GM12873 (cell line): Measurements from ENCODE around the gene PNMA8A.

ENCODE experiments used
- CTCF ChIP-seq: IDR thresholded peaks from 2 replicates; pipeline ENCODE4 v1.5.1; 2012; ENCODE audit warnings: low read depth, mild to moderate bottlenecking, moderate library complexity, low read length, control low read depth; ENCODE audit not compliant: insufficient read depth; ENCODE audit errors: missing control alignments

Gene PNMA8A

GRCh38 chr19:46484656-46485055, 13.3 kb upstream of the PNMA8A start:
- TF ChIP-seq CTCF = no peak

- TF ChIP-seq CTCF = no peak
These were observed 11.3 kb upstream of the PNMA8A start for GRCh38 chr19:46482631-46483030.

- no peak for TF ChIP-seq CTCF
These were observed 10.6 kb upstream of the PNMA8A start for GRCh38 chr19:46481947-46482346.

- TF ChIP-seq CTCF = no peak
These were observed 10.0 kb upstream of the PNMA8A start for GRCh38 chr19:46481223-46481848.

GRCh38 chr19:46480415-46480814, 9.1 kb upstream of the PNMA8A start:
- no peak for TF ChIP-seq CTCF

- no peak for TF ChIP-seq CTCF
These were observed 7.1 kb upstream of the PNMA8A start for GRCh38 chr19:46478356-46478986.

GRCh38 chr19:46475986-46476385, 4.6 kb upstream of the PNMA8A start:
- TF ChIP-seq CTCF = no peak
